Measurements from ENCODE around the gene RCC1. TPM values are rescaled to one million over a fixed set of nuclear protein-coding genes. Genes with fewer than 3 reads are reported as not detected.
A peak's percentile ranks its signal among the peaks of the same experiment; 100 is the strongest.

RCC1 gene
- total and polyA plus RNA-seq, 2 donors (not counting 1 experiment from before 2014, with no cell fraction given), result 16.4 to 63.6 TPM

- H3K27ac ChIP-seq (ENCODE audit: insufficient read depth, low read length), result no peak overlapping the region
- H3K4me3 ChIP-seq (replicated peaks in 1 of 4; ENCODE audit: control extremely low read depth in 1 of 4, insufficient read depth in 1 of 4, low read depth in 3 of 4, low read length in 4 of 4), result no peak overlapping the region
- peaks cover 9% of the 10 kb centered on the region for H3K4me1 ChIP-seq (ENCODE audit: control insufficient read depth, extremely low read depth, insufficient read depth, low read length)
- no peak overlapping the region for H3K4me2 ChIP-seq (ENCODE audit: extremely low read depth, insufficient read depth, low read length)
- no peak overlapping the region for H2AFZ ChIP-seq (ENCODE audit: low read length)
- no peak overlapping the region for H3K9ac ChIP-seq (ENCODE audit: insufficient read depth, low read length)
- no peaks in the 10 kb centered on the region for H4K20me1 ChIP-seq (ENCODE audit: control insufficient read depth, extremely low read depth, insufficient read depth, low read length)
- H3K36me3 ChIP-seq (ENCODE audit: control insufficient read depth, insufficient read depth, low read length), result peaks cover 3% of the 10 kb centered on the region
- TF ChIP-seq EZH2 (IDR thresholded peaks at IDR 0.05; ENCODE audit: low read length, missing control alignments) (no peak), CTCF (conservative IDR thresholded peaks at IDR 0.05 in 1 of 2, IDR thresholded peaks at IDR 0.05 in 1 of 2; ENCODE audit: low read depth in 1 of 2, low read length in 2 of 2) (no peak)
- peaks cover 25% of the 10 kb centered on the region for H3K79me2 ChIP-seq (ENCODE audit: control insufficient read depth, insufficient read depth, low read length)
- DNase-seq (ENCODE audit: low read depth in 2 of 2), result peak in 1 of 2 donors; percentile 27
- H3K27me3 ChIP-seq (ENCODE audit: control insufficient read depth, insufficient read depth, low read length), result no peaks in the 10 kb centered on the region
- H3K9me3 ChIP-seq (ENCODE audit: control insufficient read depth, insufficient read depth, low read depth, low read length), result no peaks in the 10 kb centered on the region
Observed at GRCh38 chr1:28516518-28516956, 10.7 kb downstream of the RCC1 start.

GRCh38 chr1:28517649-28517999 is 11.8 kb downstream of the RCC1 start:
- no peaks in the 10 kb centered on the region for H4K20me1 ChIP-seq (ENCODE audit: control insufficient read depth, extremely low read depth, insufficient read depth, low read length)
- no peak overlapping the region for H2AFZ ChIP-seq (ENCODE audit: low read length)
- no peak for TF ChIP-seq CTCF (conservative IDR thresholded peaks at IDR 0.05 in 1 of 2, IDR thresholded peaks at IDR 0.05 in 1 of 2; ENCODE audit: low read depth in 1 of 2, low read length in 2 of 2)
- no peak for TF ChIP-seq EZH2 (IDR thresholded peaks at IDR 0.05; ENCODE audit: low read length, missing control alignments)

GRCh38 chr1:28518000-28518744 is 12.3 kb downstream of the RCC1 start:
- peak; percentile 81 to 88 for TF ChIP-seq CTCF (conservative IDR thresholded peaks at IDR 0.05 in 1 of 2, IDR thresholded peaks at IDR 0.05 in 1 of 2; ENCODE audit: low read depth in 1 of 2, low read length in 2 of 2)
- TF ChIP-seq EZH2 (IDR thresholded peaks at IDR 0.05; ENCODE audit: low read length, missing control alignments), result no peak
- H3K27me3 ChIP-seq (ENCODE audit: control insufficient read depth, insufficient read depth, low read length), result no peaks in the 10 kb centered on the region
- peak overlapping the region; percentile 80 for H2AFZ ChIP-seq (ENCODE audit: low read length)
- peak; percentile 83 to 85 for DNase-seq (ENCODE audit: low read depth in 2 of 2)
- peak overlapping the region; percentile 95 for H3K4me2 ChIP-seq (ENCODE audit: extremely low read depth, insufficient read depth, low read length)
- H3K4me1 ChIP-seq (ENCODE audit: control insufficient read depth, extremely low read depth, insufficient read depth, low read length), result peaks cover 9% of the 10 kb centered on the region
- peak overlapping the region; percentile 81 for H3K9ac ChIP-seq (ENCODE audit: insufficient read depth, low read length)
- H4K20me1 ChIP-seq (ENCODE audit: control insufficient read depth, extremely low read depth, insufficient read depth, low read length), result no peaks in the 10 kb centered on the region
- H3K79me2 ChIP-seq (ENCODE audit: control insufficient read depth, insufficient read depth, low read length), result peaks cover 29% of the 10 kb centered on the region
- H3K36me3 ChIP-seq (ENCODE audit: control insufficient read depth, insufficient read depth, low read length), result no peaks in the 10 kb centered on the region
- H3K9me3 ChIP-seq (ENCODE audit: control insufficient read depth, insufficient read depth, low read depth, low read length), result no peaks in the 10 kb centered on the region
- H3K4me3 ChIP-seq (replicated peaks in 1 of 4; ENCODE audit: control extremely low read depth in 1 of 4, insufficient read depth in 1 of 4, low read depth in 3 of 4, low read length in 4 of 4), result peak overlapping the region; percentile 57 to 70 (median 66)
- H3K27ac ChIP-seq (ENCODE audit: insufficient read depth, low read length), result peak overlapping the region; percentile 66

More at GRCh38 chr1:28517649-28517999, 11.8 kb downstream of the RCC1 start:
- Histone ChIP-seq H3K4me3 (replicated peaks in 1 of 4; ENCODE audit: control extremely low read depth in 1 of 4, insufficient read depth in 1 of 4, low read depth in 3 of 4, low read length in 4 of 4) (peak overlapping the region; percentile 39 to 66 (median 62)), H3K4me2 (ENCODE audit: extremely low read depth, insufficient read depth, low read length) (peak overlapping the region; percentile 68), H3K4me1 (ENCODE audit: control insufficient read depth, extremely low read depth, insufficient read depth, low read length) (peaks cover 9% of the 10 kb centered on the region), H3K9me3 (ENCODE audit: control insufficient read depth, insufficient read depth, low read depth, low read length) (no peaks in the 10 kb centered on the region), H3K9ac (ENCODE audit: insufficient read depth, low read length) (peak overlapping the region; percentile 81), H3K79me2 (ENCODE audit: control insufficient read depth, insufficient read depth, low read length) (peaks cover 29% of the 10 kb centered on the region), H3K27ac (ENCODE audit: insufficient read depth, low read length) (peak overlapping the region; percentile 66), H3K27me3 (ENCODE audit: control insufficient read depth, insufficient read depth, low read length) (no peaks in the 10 kb centered on the region), H3K36me3 (ENCODE audit: control insufficient read depth, insufficient read depth, low read length) (no peaks in the 10 kb centered on the region)
- DNase-seq (ENCODE audit: low read depth in 2 of 2), result peak in 1 of 2 donors; percentile 43

Measured in fibroblast of lung (primary cell).